ENCODE measurements around the gene ASTE1.

DNA sequence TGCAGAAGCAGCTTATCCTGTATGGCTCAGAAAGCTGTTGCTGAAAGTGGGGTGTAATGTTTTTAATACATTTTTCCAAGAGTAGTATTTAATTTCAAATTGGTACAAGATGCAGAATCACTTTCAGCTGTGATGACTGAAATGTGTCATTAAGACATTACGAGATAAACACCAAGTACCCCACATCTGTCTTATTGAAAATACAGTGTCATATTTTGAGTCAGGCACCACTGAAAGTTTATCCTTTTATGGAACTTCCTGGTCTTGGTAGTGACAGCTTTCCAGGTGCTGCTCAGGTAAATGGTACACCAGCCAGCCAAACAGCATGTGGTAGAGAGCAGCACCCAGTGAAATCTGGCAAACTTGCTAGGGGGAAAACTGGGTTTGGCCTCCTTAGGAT lies 16.9 kb downstream of the ASTE1 start:
- no peak for TF ChIP-seq SUZ12 (IDR thresholded peaks at IDR 0.05; ENCODE audit: extremely low read depth, insufficient read depth, insufficient read length)
- TF ChIP-seq YY1 (IDR thresholded peaks at IDR 0.05; ENCODE audit: insufficient read depth, insufficient read length): no peak
- no peak for TF ChIP-seq ZNF274 (IDR thresholded peaks at IDR 0.05; ENCODE audit: low read depth, low read length)
